Natural killer cell (primary cell): ENCODE data around the gene KRTAP5-8. TPM values are rescaled to one million over a fixed set of nuclear protein-coding genes. Genes with fewer than 3 reads are reported as not detected.
"Not testable (repeated sequence)": the region's sequence is repeated elsewhere in the genome, so short reads cannot be mapped to it uniquely, and the experiment has no call there.

Experiments used
- ATAC-seq, 3 donors: fragments of 150-1000 bp in 2 of 3; fragments of 200-7000 bp in 1 of 3; cut with Tn5 transposase; 1 replicate in 1 of 3; 2 replicates in 2 of 3; pipeline ENCODE4 v1.10.0; 2021; ENCODE audit warnings: mild to moderate bottlenecking in 2 of 3, moderate library complexity in 2 of 3
- DNase-seq, 2 donors: peaks; one replicate each; pipeline versions ENCODE4 v3.0.0 to v3.0.0-alpha.2; 2013 to 2021; ENCODE audit warnings: mixed read lengths in 1 of 2
- H3K27ac ChIP-seq: one replicate; pipeline ENCODE4 v1.5.1; 2013; ENCODE audit warnings: mild to moderate bottlenecking, low read length
- H3K27me3 ChIP-seq: one replicate; pipeline ENCODE4 v1.6.1; 2013; ENCODE audit warnings: low read length; ENCODE audit not compliant: control insufficient read depth, insufficient read depth
- H3K36me3 ChIP-seq: one replicate; pipeline ENCODE4 v1.6.1; 2013; ENCODE audit warnings: low read length; ENCODE audit not compliant: control insufficient read depth, insufficient read depth
- H3K4me1 ChIP-seq: one replicate; pipeline ENCODE4 v1.6.1; 2013; ENCODE audit warnings: low read length; ENCODE audit not compliant: control insufficient read depth, insufficient read depth
- H3K4me3 ChIP-seq: one replicate; pipeline ENCODE4 v1.5.1; 2013; ENCODE audit warnings: low read length
- H3K9me3 ChIP-seq: one replicate; pipeline ENCODE4 v1.6.1; 2013; ENCODE audit warnings: low read length; ENCODE audit not compliant: control insufficient read depth, insufficient read depth
- H3K27ac Mint-ChIP-seq, 2 donors: one replicate each; pipeline ENCODE4 v1.8.0; 2022; ENCODE audit warnings: mild to moderate bottlenecking in 2 of 2, mixed read lengths in 2 of 2, moderate library complexity in 1 of 2
- H3K27me3 Mint-ChIP-seq, 2 donors: one replicate each; pipeline ENCODE4 v1.8.0; 2022; ENCODE audit warnings: low read depth in 2 of 2, mixed read lengths in 2 of 2
- H3K36me3 Mint-ChIP-seq: one replicate; pipeline ENCODE4 v1.8.0; 2022; ENCODE audit warnings: mixed read lengths
- H3K4me1 Mint-ChIP-seq, 2 donors: one replicate each; pipeline ENCODE4 v1.8.0; 2022; ENCODE audit warnings: mixed read lengths in 2 of 2
- H3K4me3 Mint-ChIP-seq: one replicate; pipeline ENCODE4 v1.8.0; 2022; ENCODE audit warnings: mild to moderate bottlenecking, moderate library complexity, mixed read lengths
- H3K9me3 Mint-ChIP-seq, 2 donors: one replicate each; pipeline ENCODE4 v1.8.0; 2022; ENCODE audit warnings: mixed read lengths in 2 of 2
- WGBS: methylation state at CpG from one replicate; pipeline ENCODE4 v1.1.7; 2013; ENCODE audit warnings: missing lambda C conversion rate; ENCODE audit not compliant: insufficient coverage; 5-methylcytosine and 5-hydroxymethylcytosine counted together
- intact Hi-C: fragments of 100-400 bp; cut with micrococcal nuclease; formaldehyde crosslinking; loops from one replicate; pipeline ENCODE4 v1.14.2; 2022
- total RNA-seq, 4 donors: library from RNA; stranded (reverse); fragments of 120-200 nt in 1 of 4; gene quantifications; one replicate each; pipeline versions ENCODE4 v1.2.3 to v1.2.4, GENCODE V29; 2013 to 2022
- TF ChIP-seq, protein P1 (sequence below): fragments of 200-600 bp; IDR thresholded peaks from one replicate; pipeline ENCODE4 v1.8.0; 2022; ENCODE audit warnings: antibody characterized with exemption

The KRTAP5-8 gene
- total RNA-seq, 3 donors from 2014 or later (not counting 1 experiment from before 2014, with no cell fraction given): not detected

DNA sequence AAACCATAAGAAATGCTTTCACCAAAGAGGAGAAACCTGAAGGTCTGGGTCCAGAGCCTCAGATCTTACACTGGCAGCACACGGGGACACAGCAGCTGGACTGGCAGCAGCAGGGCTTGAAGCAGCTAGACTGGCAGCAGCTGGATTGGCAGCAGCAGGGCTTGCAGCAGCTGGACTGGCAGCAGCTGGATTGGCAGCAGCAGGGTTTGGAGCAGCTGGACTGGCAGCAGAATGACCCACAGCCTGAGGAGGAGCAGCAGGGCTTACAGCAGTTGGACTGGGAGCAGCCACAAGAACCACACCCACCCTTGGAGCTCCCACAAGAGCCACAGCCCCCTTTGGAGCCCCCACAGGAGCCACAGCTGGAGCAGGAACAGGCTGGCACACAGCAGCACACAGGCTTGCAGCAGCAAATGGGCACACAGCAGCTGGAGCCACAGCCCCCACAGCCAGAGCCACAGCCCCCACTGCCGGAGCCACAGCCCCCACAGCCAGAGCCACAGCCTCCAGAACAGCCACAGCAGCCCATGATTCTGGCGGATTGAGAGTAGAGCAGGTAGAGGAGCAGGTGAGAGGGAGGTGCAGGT is 44.6 kb downstream of the KRTAP5-8 start, which contains the start of gene KRTAP5-11:
TSS of gene KRTAP5-11 (minus strand) at position 567 of the 587 bp plus-strand sequence. CDS start at position 529, 38 bp downstream.
- WGBS: 58% methylated on average over 3 of the region's 3 CpGs
- Histone ChIP-seq H3K36me3 (no peaks in the 10 kb centered on the region), H3K27ac (no peak within 1 kb of the TSS), H3K27me3 (no peaks in the 10 kb centered on the region), H3K9me3 (no peaks in the 10 kb centered on the region), H3K4me3 (no peak within 1 kb of the TSS), H3K4me1 (no peaks in the 10 kb centered on the region)
- Mint-ChIP-seq H3K27ac (no peak within 1 kb of the TSS), H3K4me1 (peaks cover 0 to 5% of the 10 kb centered on the region in 2 donors), H3K36me3 (no peaks in the 10 kb centered on the region), H3K27me3 (peaks cover 14 to 19% of the 10 kb centered on the region in 2 donors), H3K9me3 (no peaks in the 10 kb centered on the region), H3K4me3 (no peak within 1 kb of the TSS)
- intact Hi-C loops: no loop called here
- ATAC-seq: no peak
- no peak for DNase-seq
- TF ChIP-seq, protein P1, sequence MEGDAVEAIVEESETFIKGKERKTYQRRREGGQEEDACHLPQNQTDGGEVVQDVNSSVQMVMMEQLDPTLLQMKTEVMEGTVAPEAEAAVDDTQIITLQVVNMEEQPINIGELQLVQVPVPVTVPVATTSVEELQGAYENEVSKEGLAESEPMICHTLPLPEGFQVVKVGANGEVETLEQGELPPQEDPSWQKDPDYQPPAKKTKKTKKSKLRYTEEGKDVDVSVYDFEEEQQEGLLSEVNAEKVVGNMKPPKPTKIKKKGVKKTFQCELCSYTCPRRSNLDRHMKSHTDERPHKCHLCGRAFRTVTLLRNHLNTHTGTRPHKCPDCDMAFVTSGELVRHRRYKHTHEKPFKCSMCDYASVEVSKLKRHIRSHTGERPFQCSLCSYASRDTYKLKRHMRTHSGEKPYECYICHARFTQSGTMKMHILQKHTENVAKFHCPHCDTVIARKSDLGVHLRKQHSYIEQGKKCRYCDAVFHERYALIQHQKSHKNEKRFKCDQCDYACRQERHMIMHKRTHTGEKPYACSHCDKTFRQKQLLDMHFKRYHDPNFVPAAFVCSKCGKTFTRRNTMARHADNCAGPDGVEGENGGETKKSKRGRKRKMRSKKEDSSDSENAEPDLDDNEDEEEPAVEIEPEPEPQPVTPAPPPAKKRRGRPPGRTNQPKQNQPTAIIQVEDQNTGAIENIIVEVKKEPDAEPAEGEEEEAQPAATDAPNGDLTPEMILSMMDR: no peak

DNA sequence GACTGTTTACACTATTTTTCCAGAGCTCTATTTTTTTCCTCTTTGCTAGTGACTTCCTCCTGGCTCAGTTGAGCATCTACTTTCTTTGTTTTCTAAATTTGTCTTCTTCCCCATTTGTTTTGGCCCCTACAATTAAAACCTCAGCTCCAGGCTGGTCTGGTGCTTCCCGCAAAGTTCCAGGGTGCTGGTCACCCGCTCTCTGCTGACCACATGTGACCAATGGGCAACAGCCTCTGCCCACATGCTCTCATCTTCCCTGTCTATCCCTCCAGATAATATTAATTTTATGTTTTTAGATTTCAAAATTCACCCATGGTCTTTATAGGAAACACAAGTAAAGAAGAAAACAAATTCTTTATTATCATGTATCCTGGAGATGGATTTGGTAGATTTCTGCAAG is 45.1 kb downstream of the KRTAP5-8 start:
- peaks cover 14 to 19% of the 10 kb centered on the region in 2 donors for H3K27me3 Mint-ChIP-seq
- H3K4me3 ChIP-seq, H3K4me1 ChIP-seq, H3K36me3 Mint-ChIP-seq, H3K27ac Mint-ChIP-seq, intact Hi-C loops, H3K27ac ChIP-seq, H3K4me1 Mint-ChIP-seq, H3K27me3 ChIP-seq, H3K9me3 Mint-ChIP-seq, H3K36me3 ChIP-seq, DNase-seq, ATAC-seq, H3K9me3 ChIP-seq, H3K4me3 Mint-ChIP-seq: not testable (repeated sequence)
- WGBS: 64% methylated on average over 2 of the region's 2 CpGs

DNA sequence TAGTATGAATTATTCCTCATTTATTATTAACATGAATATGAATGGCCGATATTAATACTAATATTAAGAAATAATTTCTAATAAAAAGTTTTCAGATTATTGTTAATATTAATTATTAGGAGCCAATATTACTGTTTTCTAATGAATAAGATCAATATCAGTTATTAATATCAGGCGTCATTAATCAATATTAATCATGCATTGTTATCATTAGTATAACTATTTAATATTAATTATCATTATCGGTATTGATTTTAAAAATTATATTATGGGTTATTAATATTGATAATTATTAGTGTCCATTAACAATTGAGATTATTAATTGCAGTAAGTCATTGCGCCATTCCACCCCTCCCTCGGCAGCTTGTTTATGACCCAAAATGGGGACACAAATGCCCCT is 47.8 kb downstream of the KRTAP5-8 start:
- H3K9me3 ChIP-seq, H3K4me3 ChIP-seq, ATAC-seq, intact Hi-C loops, H3K36me3 ChIP-seq, H3K27ac Mint-ChIP-seq, H3K27ac ChIP-seq, H3K36me3 Mint-ChIP-seq, H3K4me1 ChIP-seq, H3K27me3 ChIP-seq, H3K4me1 Mint-ChIP-seq, DNase-seq, H3K4me3 Mint-ChIP-seq, H3K9me3 Mint-ChIP-seq: not testable (repeated sequence)
- peaks cover 14 to 16% of the 10 kb centered on the region in 2 donors for H3K27me3 Mint-ChIP-seq
- WGBS: 93% methylated on average over 2 of the region's 5 CpGs

DNA sequence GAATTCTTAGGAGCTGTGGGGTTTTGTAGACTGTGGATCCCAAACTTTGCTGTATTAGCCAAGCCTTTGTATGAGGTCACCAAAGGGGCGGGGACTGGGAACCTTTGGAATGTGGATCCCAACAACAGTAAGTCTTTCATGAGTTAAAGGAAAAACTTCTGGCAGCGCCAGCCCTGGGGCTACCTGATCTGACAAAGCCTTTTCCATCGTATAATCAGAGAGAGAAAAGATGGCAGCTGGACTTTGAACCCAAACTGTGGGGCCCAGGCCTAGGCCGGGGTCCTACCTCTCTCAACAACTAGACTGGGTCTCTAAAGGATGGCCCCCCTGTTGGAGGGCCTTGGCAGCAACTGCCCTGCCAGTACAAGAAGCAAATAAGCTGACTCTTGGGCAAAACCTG is 50.5 kb downstream of the KRTAP5-8 start:
- H3K27ac ChIP-seq, H3K4me1 Mint-ChIP-seq, H3K9me3 ChIP-seq, H3K4me1 ChIP-seq, H3K4me3 ChIP-seq, ATAC-seq, H3K9me3 Mint-ChIP-seq, DNase-seq, H3K27me3 ChIP-seq, H3K36me3 Mint-ChIP-seq, intact Hi-C loops, H3K27me3 Mint-ChIP-seq, H3K4me3 Mint-ChIP-seq, H3K36me3 ChIP-seq, H3K27ac Mint-ChIP-seq: not testable (repeated sequence)
- WGBS: 71% methylated on average over 4 of the region's 4 CpGs

Other genes starting within 250 kb of the KRTAP5-8 start
- gene DHCR7, start 89.6 kb upstream of the KRTAP5-8 start, total RNA-seq: 10 to 100 TPM; 12.5 to 18.1 (median 15.9) TPM
- gene NADSYN1, start 84.8 kb upstream of the KRTAP5-8 start, total RNA-seq: 100 to 1,000 TPM; 134 to 156 (median 150) TPM
- under 1 TPM in 2 of 3 donors, not detected in 1; 0.19 to 0.25 TPM for gene KRTAP5-7, start 10.8 kb upstream of the KRTAP5-8 start, total RNA-seq
- under 1 TPM in 1 of 3 donors, not detected in 2; 0.31 TPM for gene KRTAP5-9, start 10.4 kb downstream of the KRTAP5-8 start, total RNA-seq
- not detected for gene KRTAP5-10, start 27.5 kb downstream of the KRTAP5-8 start, total RNA-seq
- not detected for gene KRTAP5-11, start 44.9 kb downstream of the KRTAP5-8 start, total RNA-seq